Kidney (tissue), 14 donors: ENCODE data around the gene CLEC16A. TPM values are rescaled to one million over a fixed set of nuclear protein-coding genes. Genes with fewer than 3 reads are reported as not detected.

Source experiments
- DNase-seq, 5 donors: peaks; one replicate each; pipeline ENCODE4 v3.0.0-alpha.2; 2013 to 2020
- FAIRE-seq: peaks from 2 replicates; lab custom pipeline; 2012; peaks lifted over from hg19 to GRCh38; lab: Jason Lieb, UNC
- H3K27ac ChIP-seq, 2 donors: one replicate each; pipeline ENCODE4 v1.7.0; 2013; ENCODE audit warnings: low read depth in 2 of 2, low read length in 2 of 2, inconsistent platforms in 1 of 2
- H3K27me3 ChIP-seq: one replicate; pipeline ENCODE4 v1.7.1; 2013; ENCODE audit warnings: low read length, inconsistent platforms; ENCODE audit not compliant: control insufficient read depth, insufficient read depth
- H3K36me3 ChIP-seq, 3 donors: one replicate each; pipeline versions ENCODE4 v1.7.0 to v1.7.1; 2013; ENCODE audit warnings: low read length in 3 of 3, control low read depth in 1 of 3, inconsistent platforms in 1 of 3; ENCODE audit not compliant: insufficient read depth in 3 of 3, control insufficient read depth in 2 of 3
- H3K4me1 ChIP-seq, 3 donors: one replicate each; pipeline versions ENCODE4 v1.7.0 to v1.7.1; 2013; ENCODE audit warnings: low read length in 3 of 3, inconsistent platforms in 1 of 3, low read depth in 1 of 3; ENCODE audit not compliant: control insufficient read depth in 2 of 3, insufficient read depth in 2 of 3
- H3K4me3 ChIP-seq, 3 donors: one replicate each; pipeline versions ENCODE4 v1.7.0 to v1.8.1; 2013; ENCODE audit warnings: low read length in 3 of 3, control low read depth in 1 of 3, inconsistent platforms in 1 of 3
- H3K9ac ChIP-seq, 3 donors: one replicate each; pipeline versions ENCODE4 v1.7.0 to v1.7.1; 2013; ENCODE audit warnings: low read length in 3 of 3, control low read depth in 1 of 3, inconsistent platforms in 1 of 3
- H3K9me3 ChIP-seq, 3 donors: one replicate each; pipeline versions ENCODE4 v1.7.0 to v1.7.1; 2013; ENCODE audit warnings: low read length in 3 of 3, control low read depth in 1 of 3, inconsistent platforms in 1 of 3; ENCODE audit not compliant: control insufficient read depth in 2 of 3, insufficient read depth in 1 of 3
- CTCF ChIP-seq: IDR thresholded peaks from 3 replicates; pipeline ENCODE4 v1.5.1; 2012; ENCODE audit warnings: mild to moderate bottlenecking, moderate library complexity, borderline replicate concordance; ENCODE audit not compliant: insufficient read depth; ENCODE audit errors: extremely low read depth
- intact Hi-C: fragments of 100-400 bp; cut with DNase I; formaldehyde crosslinking; loops from one replicate; pipeline ENCODE4 v1.11.1; 2022
- polyA plus RNA-seq: library from polyadenylated mRNA; stranded (reverse); fragments of 350-450 nt; fragmentation: Illumina TruSeq; extraction: RNeasy Lipid Tissue Mini Kit (QIAGEN cat#74804); gene quantifications from one replicate; pipeline ENCODE4 v1.2.3, GENCODE V29; 2014; ENCODE audit warnings: low read depth, low replicate concordance; ENCODE audit not compliant: insufficient read depth
- total RNA-seq: library from RNA; stranded (reverse); fragmentation: NEBNext Ultra II Directional; extraction: Animal tissue kit (Norgen Biotek cat#: 25700); gene quantifications from one replicate; pipeline ENCODE4 v1.2.1, GENCODE V29; 2021
- donor health status: control.
- donor health status: control.
- donor health status: control.
- donor health status: control.
- donor health status: control.
- donor health status: DM: yes; HTN: yes; CAD: no.
- donor health status: Normal renal cell carcinoma (clear cell type).

CLEC16A gene
- total and polyA plus RNA-seq, 2 donors from 2014 or later: 10.8 to 51.9 TPM

GRCh38 chr16:11198828-11199227, 254.5 kb downstream of the CLEC16A start:
- DNase-seq (no peak), FAIRE-seq (no peak)
- no peaks in the 10 kb centered on the region for H3K36me3 ChIP-seq
- intact Hi-C loops: no loop called here
- H3K4me3 ChIP-seq: no peak overlapping the region
- H3K4me1 ChIP-seq: no peaks in the 10 kb centered on the region
- TF ChIP-seq CTCF: no peak
- no peaks in the 10 kb centered on the region for H3K9me3 ChIP-seq
- H3K9ac ChIP-seq: no peak overlapping the region
- no peak overlapping the region for H3K27ac ChIP-seq
- no peaks in the 10 kb centered on the region for H3K27me3 ChIP-seq

DNA sequence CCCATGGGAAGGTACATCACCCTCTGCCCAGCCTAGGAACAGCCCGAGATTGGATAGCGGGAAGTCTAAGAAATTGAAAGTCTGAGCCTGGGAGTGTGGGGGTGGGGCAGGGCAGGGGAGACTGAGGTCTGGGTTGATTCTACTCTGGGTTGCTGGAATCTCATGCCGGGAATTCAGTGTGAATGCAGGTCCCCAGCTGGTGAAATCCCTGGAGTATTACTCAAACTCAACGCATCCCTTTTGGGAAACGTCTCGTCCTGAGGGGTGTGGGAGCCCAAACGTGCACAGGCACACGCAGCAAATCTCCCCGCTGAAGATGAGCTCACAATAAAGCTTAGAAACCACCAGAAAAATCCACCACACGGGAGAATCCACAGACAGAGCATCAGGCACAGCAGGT, 256.2 kb downstream of the CLEC16A start:
- Histone ChIP-seq H3K27ac (no peak overlapping the region), H3K4me3 (no peak overlapping the region), H3K27me3 (no peaks in the 10 kb centered on the region), H3K9me3 (no peaks in the 10 kb centered on the region), H3K4me1 (no peaks in the 10 kb centered on the region), H3K36me3 (no peaks in the 10 kb centered on the region), H3K9ac (no peak overlapping the region)
- DNase-seq: no peak
- intact Hi-C loops: no loop called here
- TF ChIP-seq CTCF: no peak
- FAIRE-seq: no peak

DNA sequence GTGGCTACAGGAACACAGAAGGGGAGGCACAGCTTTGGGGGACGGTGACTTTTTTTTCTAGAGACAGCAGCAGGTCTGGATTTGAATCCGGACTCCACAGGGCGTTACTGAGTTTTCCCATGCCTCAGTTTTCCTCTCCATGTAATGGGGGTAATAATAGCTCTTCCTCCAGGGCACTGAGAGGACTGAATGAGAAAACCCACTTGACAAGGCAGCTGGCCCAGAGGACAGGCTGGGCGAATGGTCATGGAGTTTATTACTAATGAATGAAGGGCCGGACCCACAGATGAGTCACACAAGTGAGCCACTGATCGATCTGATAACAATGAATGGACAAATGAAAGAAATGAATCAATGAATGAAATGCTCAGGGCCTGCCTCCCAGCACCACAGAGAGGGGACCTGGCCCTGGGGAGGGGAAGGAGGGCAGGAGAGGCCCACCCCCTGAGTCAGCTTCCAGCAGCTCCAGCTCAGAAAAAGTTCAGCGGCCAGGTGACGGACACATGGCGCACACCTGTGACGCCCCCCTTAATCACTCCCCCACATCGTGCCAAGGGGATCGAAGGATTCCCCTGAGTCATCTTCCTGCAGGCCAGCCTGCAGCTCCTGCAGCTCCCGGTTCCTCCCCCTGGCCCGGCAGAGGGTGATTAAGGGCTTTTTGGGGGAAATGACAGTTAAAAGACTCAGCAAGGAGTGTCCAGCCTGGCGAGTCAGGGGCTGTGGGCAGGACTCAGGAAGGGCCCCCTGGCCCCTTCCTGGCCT, 257.3 kb downstream of the CLEC16A start:
- intact Hi-C loops: no loop called here
- Histone ChIP-seq H3K36me3 (no peaks in the 10 kb centered on the region), H3K27me3 (no peaks in the 10 kb centered on the region), H3K4me1 (peaks cover 0 to 3% (median 0%) of the 10 kb centered on the region in 3 donors), H3K9ac (no peak overlapping the region), H3K4me3 (no peak overlapping the region), H3K27ac (no peak overlapping the region), H3K9me3 (no peaks in the 10 kb centered on the region)
- FAIRE-seq (no peak), DNase-seq (peak in 3 of 5 donors; percentile 33 to 54 (median 44))
- TF ChIP-seq CTCF: no peak
